Measurements from ENCODE around the gene CHD5.

Gene CHD5

DNA sequence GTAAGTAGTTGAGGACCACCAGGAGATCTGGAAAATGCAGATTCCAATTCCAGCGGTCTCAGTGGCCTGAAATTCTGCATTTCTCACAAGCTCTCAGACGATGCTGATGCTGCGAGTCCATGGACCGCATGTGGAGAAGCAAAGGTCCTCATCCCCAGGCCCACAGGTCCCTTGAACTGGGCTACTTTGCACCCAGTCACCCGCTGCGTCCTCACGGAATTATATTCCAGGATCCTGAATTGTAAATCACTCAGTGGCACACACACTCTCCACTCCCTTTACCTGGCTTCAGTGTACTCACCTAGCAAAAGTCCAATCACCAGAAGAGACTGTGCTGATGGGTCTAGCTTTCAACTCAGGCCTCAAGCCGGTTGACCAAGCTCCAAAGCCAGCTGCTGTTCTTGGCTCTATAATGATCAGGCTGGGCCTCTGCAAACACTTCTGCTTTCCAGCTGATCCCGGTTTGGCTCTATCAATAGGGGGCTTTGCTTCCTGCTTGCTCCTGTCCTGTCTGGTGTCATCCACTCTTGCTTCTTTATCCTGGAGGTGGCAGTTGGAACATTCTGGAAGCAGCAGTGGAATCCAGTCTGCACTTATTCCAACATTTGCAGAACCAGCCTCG is 20.2 kb upstream of the CHD5 start:
- DNase-seq (ENCODE audit: low read depth) = no peak

- peak; percentile 96 for DNase-seq (ENCODE audit: low read depth)
Measured at GRCh38 chr1:6199298-6200187, 19.4 kb upstream of the CHD5 start, which contains the start of gene RPL22. Gene RPL22, minus strand, starts transcription at chr1:6199595. Its CDS starts 22 bp downstream, at chr1:6199573.

GRCh38 chr1:6198646-6199297 is 18.7 kb upstream of the CHD5 start:
- DNase-seq (ENCODE audit: low read depth) = no peak

- no peak for DNase-seq (ENCODE audit: low read depth)
Measured at GRCh38 chr1:6197746-6198427, 17.8 kb upstream of the CHD5 start.

- no peak for DNase-seq (ENCODE audit: low read depth)
Measured at GRCh38 chr1:6191968-6192367, 11.8 kb upstream of the CHD5 start.

GRCh38 chr1:6188466-6188865 is 8.3 kb upstream of the CHD5 start:
- no peak for DNase-seq (ENCODE audit: low read depth)

- no peak for DNase-seq (ENCODE audit: low read depth)
Measured at GRCh38 chr1:6185635-6186382, 5.7 kb upstream of the CHD5 start.

GRCh38 chr1:6185151-6185550 is 5.0 kb upstream of the CHD5 start:
- DNase-seq (ENCODE audit: low read depth) = no peak

GRCh38 chr1:6184083-6184783 is 4.1 kb upstream of the CHD5 start:
- DNase-seq (ENCODE audit: low read depth) = no peak

DNA sequence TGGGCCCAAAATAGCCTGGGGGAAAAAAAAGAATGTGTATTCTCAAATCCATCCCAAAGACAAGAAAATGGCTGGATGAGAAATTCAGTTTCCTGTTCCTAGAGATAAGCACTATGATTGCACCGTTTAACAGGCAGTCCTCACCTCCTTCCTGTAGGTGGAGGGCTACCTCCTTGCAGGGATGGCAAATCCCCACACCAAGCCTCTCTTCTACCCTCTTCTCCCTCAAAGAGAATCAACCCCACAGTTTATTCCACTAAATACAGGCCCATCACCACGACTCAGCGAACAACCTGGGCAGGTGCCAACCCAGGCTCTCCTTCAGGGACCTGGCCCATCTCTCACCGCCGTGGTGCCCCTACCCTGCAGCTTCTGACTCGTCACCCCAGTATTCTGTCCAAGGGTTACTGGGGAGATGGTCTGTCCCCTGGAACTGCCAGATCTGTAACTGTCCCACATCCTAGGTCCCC is 3.4 kb upstream of the CHD5 start:
- DNase-seq (ENCODE audit: low read depth) = no peak

DNA sequence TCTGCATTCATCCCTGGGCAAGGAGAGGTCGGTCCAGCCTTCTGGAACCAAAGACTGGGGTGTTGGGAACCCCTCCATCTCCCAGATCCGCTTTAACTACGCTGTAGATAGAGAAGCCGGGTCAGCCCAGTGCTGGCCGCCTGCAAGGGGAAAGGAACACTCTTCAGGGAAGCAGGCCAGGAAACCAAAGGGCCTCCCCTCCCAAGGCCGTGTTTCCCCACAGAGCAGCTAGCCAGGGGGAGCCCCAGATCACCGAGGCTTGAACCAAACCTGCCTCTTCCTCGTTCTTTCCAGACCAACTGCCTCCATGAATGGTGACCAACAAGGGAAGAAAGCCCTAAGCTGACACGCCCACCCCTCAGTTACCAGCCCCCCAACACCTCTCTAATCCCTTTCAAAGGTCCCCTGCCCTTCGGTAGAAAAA is 1.2 kb upstream of the CHD5 start:
- DNase-seq (ENCODE audit: low read depth) = no peak

- DNase-seq (ENCODE audit: low read depth) = no peak
Measured at GRCh38 chr1:6180707-6181311, 688 bp upstream of the CHD5 start.

DNA sequence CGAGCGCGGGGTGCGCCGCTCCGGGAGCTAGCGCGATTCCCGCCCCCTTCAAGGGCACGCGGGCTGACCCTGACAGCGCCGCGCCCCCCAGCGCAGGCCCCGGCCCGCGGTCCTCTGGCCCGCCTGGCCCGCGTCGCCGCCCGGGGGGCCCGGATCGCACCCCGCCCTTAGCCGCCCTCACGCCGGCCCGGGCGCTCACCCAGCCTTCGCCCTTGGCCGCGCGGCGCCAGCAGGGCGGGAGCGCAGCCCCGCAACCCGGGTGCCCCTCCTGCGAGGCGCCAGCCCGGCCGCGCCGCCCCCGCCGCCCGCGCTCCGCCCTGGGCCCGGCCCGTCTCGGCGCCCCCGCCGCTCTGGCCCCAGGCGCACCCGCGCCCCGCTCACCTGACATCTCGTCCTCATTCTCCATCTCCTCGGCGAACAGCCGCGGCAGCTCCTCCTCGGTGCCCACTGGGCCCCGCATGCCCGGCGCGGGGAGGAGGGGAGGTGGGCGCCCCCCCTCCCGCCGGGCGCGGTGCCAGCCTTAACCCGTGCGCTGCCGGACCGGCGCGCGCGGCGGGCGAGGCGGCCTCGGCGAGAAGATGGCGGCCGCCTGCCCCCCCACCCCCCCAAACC is 451 bp downstream of the CHD5 start:
- no peak for DNase-seq (ENCODE audit: low read depth)

DNA sequence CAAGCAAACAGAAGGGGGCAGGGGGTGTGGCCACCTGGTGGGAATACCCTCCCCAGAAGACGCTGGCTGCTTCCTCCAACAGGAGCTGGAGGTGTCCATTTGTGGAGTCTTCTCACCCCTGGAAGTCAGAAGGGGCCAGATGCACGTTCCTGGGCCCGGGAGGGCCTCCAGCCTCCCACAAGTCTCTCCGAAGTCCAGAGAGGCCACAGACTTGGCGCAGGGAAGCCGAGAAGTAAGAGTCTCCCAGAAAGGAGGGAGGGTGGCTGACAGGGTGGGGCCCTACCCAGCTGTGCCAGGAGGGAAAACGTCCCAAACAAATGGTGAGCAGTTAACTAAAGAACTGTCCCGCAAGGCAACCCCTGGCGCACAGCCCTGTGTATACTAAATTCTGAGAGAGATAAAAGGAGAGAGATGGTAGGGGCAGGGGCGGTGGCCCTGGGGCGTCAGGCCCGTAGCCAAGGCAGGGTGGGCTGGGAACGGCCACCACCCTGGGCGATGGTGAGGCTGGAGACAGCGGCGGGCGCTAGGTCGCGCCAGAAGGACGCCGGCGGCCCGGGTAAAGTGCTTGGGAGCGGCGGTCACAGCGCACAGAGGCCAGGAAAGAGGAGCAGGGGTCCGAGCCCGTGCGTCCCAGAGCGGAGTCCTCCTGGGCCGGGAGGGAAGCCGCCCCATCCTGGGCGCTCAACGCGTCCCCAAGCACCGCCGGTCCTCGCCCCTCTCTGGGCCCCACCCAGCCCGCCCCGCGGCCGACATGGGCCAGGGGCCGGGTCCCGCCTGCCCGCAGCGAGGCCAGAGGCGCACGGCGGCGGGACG is 1.2 kb downstream of the CHD5 start:
- DNase-seq (ENCODE audit: low read depth) = no peak

DNA sequence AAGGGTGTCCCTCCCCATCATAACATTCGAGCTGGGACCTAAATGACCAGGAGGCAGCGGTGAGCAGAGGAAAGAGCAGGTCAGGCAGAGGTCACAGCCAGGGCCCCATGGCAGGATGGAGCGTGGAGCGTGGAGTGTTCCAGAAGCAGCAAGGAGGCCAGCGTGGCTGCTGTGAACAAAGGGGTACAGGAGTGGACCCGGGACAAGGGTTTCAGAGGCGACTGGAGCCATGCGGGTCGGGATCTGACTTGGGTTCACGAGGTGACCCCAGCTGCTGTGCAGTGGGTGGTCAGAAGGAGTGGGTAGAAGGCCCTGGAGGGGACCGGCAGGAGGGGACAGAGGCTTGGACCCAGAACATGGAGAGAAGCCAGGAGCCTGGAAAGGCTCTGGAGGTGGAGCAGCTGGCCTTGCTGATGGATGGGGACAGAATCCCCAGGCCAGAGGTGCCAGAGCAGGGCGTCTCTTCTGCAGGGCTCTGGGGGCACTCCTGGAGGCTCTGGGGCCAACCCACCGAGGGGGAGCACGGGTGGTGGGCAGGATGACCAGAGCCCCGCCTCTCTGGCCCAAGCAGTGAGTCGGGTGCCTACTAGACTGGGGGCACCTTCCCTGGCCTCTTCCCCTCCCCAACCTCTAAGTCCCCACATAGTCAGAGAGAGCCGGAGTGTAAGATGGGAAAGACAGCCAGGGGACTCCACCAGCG is 2.3 kb downstream of the CHD5 start:
- DNase-seq (ENCODE audit: low read depth) = no peak

GRCh38 chr1:6176779-6177178 is 3.3 kb downstream of the CHD5 start:
- no peak for DNase-seq (ENCODE audit: low read depth)

DNA sequence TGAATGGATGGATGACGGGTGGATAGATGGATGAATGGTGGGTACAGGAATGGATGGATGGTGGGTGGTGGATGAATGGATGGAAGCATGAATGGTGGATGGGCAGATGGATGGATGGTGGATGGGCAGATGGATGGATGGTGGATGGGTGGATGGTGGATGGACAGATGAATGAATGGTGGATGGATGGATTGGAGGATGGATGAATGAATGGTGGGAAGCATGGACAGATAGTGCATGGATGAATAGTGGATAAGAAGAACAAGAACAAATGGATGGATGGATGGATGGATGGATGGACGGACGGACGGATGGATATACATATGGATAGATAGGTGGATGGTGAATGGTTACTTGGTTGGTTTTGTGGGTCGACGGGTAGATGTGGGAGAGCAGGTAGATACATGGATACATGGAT is 4.7 kb downstream of the CHD5 start:
- DNase-seq (ENCODE audit: low read depth) = no peak

- DNase-seq (ENCODE audit: low read depth) = no peak
Measured at GRCh38 chr1:6174621-6175410, 5.3 kb downstream of the CHD5 start.

Measured in stimulated activated CD8-positive, alpha-beta memory T cell treated with anti-CD3 and anti-CD28 coated beads, Interleukin-7, amount 100 ng/mL, for 24 hours (primary cell).